Lung microvascular endothelial cell (primary cell): Measurements from ENCODE around the gene ALOX15B. TPM values are rescaled to one million over a fixed set of nuclear protein-coding genes. Genes with fewer than 3 reads are reported as not detected.

Experiments used
- DNase-seq, 2 donors: peaks; one replicate each; pipeline versions ENCODE4 v3.0.0 to v3.0.0-alpha.2; 2010; ENCODE audit warnings: low read depth in 2 of 2
- total RNA-seq: library from RNA; depleted of rRNA; stranded (reverse); fragments of >200 nt; gene quantifications from 2 replicates; pipeline ENCODE4 v1.2.1, GENCODE V29; 2014

Gene ALOX15B
- total RNA-seq, 1 donor from 2014 or later: not detected

- DNase-seq: no peak
Observed at GRCh38 chr17:8032442-8032841, 6.4 kb upstream of the ALOX15B start.

- DNase-seq: no peak
Observed at GRCh38 chr17:8039611-8040168, 831 bp downstream of the ALOX15B start.

GRCh38 chr17:8041249-8041928 is 2.5 kb downstream of the ALOX15B start:
- DNase-seq: peak; percentile 71 to 73

GRCh38 chr17:8041979-8042378 is 3.1 kb downstream of the ALOX15B start:
- no peak for DNase-seq

- DNase-seq: no peak
Observed at GRCh38 chr17:8044819-8045810, 6.3 kb downstream of the ALOX15B start.

- DNase-seq: no peak
Observed at GRCh38 chr17:8046306-8046928, 7.6 kb downstream of the ALOX15B start.

GRCh38 chr17:8046929-8047768 is 8.3 kb downstream of the ALOX15B start:
- DNase-seq: no peak

- DNase-seq: no peak
Observed at GRCh38 chr17:8047769-8048110, 8.9 kb downstream of the ALOX15B start.

GRCh38 chr17:8048236-8048635 is 9.4 kb downstream of the ALOX15B start:
- DNase-seq: no peak

GRCh38 chr17:8048736-8049135 is 9.9 kb downstream of the ALOX15B start:
- no peak for DNase-seq

- no peak for DNase-seq
Observed at GRCh38 chr17:8051831-8052230, 13.0 kb downstream of the ALOX15B start.

- DNase-seq: no peak
Observed at GRCh38 chr17:8052256-8053252, 13.7 kb downstream of the ALOX15B start.

- no peak for DNase-seq
Observed at GRCh38 chr17:8053600-8053999, 14.7 kb downstream of the ALOX15B start.

- no peak for DNase-seq
Observed at GRCh38 chr17:8055851-8056231, 17.0 kb downstream of the ALOX15B start.

GRCh38 chr17:8056232-8056975 is 17.5 kb downstream of the ALOX15B start:
- DNase-seq: peak in 1 of 2 donors; percentile 91

- no peak for DNase-seq
Observed at GRCh38 chr17:8056976-8057625, 18.2 kb downstream of the ALOX15B start.

- peak; percentile 81 to 84 for DNase-seq
Observed at GRCh38 chr17:8057691-8058114, 18.8 kb downstream of the ALOX15B start.

GRCh38 chr17:8059131-8059530 is 20.3 kb downstream of the ALOX15B start:
- DNase-seq: peak in 1 of 2 donors; percentile 40
